HG02571 (cell line): ENCODE results near the gene DEFB113.

Experiments used
- ATAC-seq: cut with Tn5 transposase; IDR thresholded peaks from one replicate; pipeline ENCODE4 v1.9.1; 2021; ENCODE audit warnings: mild to moderate bottlenecking, moderate library complexity; ENCODE audit not compliant: unreplicated experiment

The DEFB113 gene

DNA sequence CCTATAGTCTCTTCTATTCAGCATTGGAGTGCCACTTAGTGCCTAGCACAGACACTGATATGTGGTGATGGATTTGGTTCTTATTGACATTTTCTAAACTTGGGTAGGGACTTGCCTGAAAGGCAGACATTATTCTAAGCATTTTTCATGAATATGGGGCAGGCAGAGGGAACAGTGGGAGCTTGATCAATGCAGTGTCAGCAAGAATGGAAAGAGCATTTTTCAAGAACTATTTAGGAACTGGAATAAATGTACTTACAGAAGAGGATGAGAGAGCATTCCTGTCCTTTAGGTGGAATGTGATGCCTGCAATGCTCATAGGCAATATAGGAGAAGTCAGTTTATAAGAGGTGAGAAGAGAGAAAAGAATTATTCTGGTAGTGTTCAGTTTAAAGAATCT, 31.6 kb downstream of the DEFB113 start:
- no peak for ATAC-seq

DNA sequence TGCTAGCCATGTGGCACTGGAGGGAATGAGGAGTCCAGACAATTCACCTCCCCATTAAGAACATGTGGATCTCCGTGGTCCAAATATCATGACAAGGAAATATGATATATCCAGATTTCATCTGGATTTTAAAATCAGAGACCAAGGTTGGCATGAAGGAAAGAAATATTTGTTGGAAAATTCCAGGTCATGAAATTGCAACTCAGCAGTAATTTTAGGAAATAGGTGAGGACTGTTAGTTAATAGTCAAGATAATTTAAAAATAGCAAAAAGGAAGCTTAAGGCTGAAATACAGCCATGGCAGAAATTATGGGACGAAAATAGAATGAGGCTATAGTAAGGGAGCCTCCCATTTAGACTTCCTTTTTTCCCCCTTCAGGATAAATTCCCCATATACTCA, 32.4 kb downstream of the DEFB113 start:
- no peak for ATAC-seq

DNA sequence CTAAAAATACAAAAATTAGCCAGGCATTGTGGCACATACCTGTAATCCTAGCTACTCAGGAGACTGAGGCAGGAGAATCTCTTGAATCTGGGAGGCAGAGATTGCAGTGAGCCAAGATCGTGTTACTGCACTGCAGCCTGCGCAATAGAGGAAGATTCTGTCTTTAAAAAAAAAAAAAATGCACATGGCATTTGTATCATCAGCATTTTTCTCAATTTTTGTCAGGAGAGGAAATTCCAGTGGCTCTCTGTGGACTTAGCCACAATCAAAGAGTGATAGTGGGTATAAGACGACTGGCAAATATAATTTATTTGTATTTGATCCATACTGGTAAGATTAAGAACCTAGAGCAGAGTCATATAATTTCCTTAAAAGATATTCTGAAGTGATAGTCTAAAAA, 34.0 kb downstream of the DEFB113 start:
- no peak for ATAC-seq

DNA sequence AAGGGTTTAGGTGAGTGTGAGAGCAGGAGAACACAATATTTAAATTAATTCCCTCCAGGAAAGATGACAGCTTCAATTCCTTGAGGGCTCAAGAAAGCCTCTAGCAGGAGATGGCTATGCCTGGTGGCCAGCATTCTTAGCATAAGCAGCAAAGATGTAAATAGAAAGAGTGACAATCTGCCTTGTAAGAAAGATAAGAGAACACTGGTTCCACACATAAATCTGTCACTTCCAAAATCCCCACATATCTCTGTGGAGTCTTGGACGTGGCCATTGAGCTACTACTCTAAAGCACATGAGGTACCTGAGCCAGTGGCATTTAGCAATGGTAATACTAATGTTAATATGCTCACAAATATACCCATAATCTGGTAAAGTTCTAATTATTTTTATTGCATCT, 34.7 kb downstream of the DEFB113 start:
- no peak for ATAC-seq

DNA sequence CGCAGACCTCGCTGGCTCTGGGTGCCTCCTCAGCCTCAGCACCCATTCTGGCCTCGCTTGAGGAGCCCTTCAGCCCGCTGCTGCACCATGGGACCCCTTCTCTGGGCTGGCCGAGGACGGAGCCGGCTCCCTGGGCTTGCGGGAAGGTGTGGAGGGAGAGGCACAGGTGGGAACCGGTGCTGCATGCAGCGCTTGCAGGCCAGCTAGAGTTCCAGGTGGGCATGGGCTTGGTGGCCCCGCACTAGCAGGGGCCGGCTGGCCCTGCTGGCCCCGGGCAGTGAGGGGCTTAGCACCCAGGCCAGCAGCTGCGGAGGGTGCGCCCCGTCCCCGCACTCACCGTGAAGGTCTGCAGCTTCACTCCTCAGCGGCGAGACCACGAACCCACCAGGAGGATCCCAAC, 35.9 kb downstream of the DEFB113 start:
- ATAC-seq: no peak

DNA sequence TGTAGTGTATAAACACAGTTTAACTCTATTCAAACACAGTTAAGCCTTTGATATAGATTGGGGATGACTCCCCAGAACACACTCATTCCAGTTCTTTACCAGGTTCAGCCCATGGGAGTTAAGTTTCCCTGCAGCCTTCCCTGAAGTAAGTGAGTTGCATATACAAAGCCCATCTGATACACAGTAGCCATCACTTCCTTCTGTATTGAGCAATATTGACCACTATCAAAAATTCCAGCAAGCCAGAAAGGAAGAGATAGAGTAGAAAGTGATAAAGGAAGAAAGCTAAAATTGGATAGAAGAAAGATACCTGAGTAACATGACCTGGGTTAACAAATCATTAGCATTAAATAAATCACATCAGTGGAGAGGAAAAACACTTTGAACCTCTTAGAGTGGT, 40.1 kb downstream of the DEFB113 start:
- no peak for ATAC-seq

DNA sequence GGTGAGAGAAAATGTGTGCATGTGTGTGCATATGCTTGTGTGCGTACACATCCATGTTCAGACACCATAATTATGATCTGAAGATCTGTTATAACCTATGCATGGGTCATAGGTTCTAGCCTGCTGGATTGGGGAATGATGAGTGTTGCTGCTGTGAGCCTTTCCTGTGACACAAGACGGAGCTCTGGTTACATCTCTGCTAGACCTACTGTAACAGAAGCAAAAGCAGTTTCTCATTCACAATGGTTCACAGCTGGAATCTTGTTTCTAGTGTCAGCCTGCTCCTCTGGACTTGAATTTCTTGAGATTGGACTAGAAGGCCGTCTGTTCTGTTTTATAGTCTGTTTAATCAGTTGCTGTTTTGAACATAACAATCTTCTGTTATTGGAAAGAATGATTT, 45.6 kb downstream of the DEFB113 start:
- no peak for ATAC-seq

DNA sequence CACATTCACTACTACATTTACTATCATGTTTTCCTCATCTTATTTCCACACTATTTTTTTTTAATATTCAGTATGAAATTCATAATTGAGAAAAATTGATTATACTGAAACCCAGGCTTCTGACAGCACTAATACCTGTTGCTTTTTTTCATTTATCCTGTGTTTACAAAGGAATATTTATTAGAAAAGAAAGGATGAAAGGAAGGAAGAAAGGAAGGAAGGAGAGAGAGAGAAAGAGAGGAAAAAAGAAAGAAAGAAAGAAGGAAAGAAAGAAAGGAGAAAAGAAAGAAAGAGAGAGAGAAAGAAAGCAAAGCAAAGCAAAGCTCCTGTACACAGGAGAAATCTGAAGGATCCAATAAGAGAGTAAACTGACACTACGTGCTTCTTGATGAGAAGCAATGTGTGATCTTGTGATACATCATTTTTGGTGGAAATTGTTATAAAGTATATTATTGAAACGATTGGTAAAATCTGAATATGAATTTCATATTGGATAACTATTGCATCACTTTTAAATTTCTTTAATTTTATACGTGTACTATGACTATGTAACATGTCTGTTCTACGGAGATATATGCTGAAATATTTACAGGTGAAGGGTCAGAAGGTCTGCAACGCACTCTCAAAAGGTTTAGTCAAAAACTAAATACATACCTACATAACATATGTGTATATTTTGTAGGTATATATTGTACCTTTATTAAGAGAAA, 49.3 kb downstream of the DEFB113 start:
- ATAC-seq: no peak

DNA sequence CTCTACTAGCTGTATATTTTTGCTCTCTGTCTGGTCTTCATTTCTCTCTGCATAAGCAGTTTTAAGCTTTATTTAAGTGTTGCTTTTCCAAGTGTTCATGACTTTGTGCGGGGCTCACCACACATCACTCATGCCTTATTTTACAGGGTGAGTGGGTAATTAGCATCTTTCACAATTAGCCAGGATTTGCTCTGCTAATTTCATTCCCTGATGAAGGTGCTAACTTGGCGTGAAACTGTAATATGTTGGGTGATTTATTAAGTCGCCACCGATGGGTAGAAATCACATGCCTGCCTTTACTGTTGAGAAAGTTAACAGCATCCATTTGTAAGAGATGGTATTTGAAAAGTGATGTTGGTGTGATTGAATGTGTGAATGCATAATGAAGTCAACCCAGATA, 50.2 kb downstream of the DEFB113 start:
- no peak for ATAC-seq

DNA sequence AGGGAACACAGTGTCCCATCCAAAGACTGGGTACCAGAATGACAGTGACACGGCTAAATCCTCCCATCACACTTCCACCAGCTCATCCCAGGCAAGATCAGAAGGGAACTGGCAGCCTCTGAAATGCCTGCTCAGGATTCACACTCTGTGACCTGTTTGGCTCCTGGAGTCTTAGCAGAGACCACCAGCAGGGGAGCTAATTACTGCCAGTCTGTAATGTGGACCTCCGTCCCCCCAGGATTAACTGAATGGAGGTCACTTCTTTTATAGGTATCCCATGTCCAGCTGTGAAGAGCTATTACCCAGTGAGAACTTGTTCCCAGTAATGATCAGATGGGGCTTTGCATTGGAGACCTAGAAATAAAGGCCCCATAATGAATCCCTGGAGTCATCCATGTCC, 50.6 kb downstream of the DEFB113 start:
- ATAC-seq: no peak
